Type B pancreatic cell (in vitro differentiated cells): ENCODE data around the gene ALG3. TPM values are rescaled to one million over a fixed set of nuclear protein-coding genes. Genes with fewer than 3 reads are reported as not detected.

Experiments used
- DNase-seq: peaks from one replicate; pipeline ENCODE4 v3.0.0; 2021; ENCODE audit warnings: mixed read lengths; ENCODE audit not compliant: unreplicated experiment; ENCODE audit errors: extremely low spot score
- H3K27ac Mint-ChIP-seq: 2 replicates; pipeline ENCODE4 v1.8.0; 2021; ENCODE audit warnings: mild to moderate bottlenecking, mixed read lengths
- H3K27me3 Mint-ChIP-seq: 2 replicates; pipeline ENCODE4 v1.8.0; 2021; ENCODE audit warnings: mixed read lengths
- H3K36me3 Mint-ChIP-seq: 2 replicates; pipeline ENCODE4 v1.8.0; 2021; ENCODE audit warnings: mixed read lengths
- H3K4me1 Mint-ChIP-seq: one replicate; pipeline ENCODE4 v1.8.0; 2021; ENCODE audit warnings: mixed read lengths; ENCODE audit not compliant: unreplicated experiment
- H3K4me3 Mint-ChIP-seq: 2 replicates; pipeline ENCODE4 v1.8.0; 2021; ENCODE audit warnings: mild to moderate bottlenecking, mixed read lengths
- H3K9me3 Mint-ChIP-seq: 2 replicates; pipeline ENCODE4 v1.8.0; 2021; ENCODE audit warnings: mixed read lengths
- total RNA-seq: library from RNA; stranded (reverse); gene quantifications from 2 replicates; pipeline ENCODE4 v1.2.1, GENCODE V29; 2021; ENCODE audit warnings: low replicate concordance
- TF ChIP-seq, protein P1 (sequence below): fragments of 200-600 bp; sonication (generic); conservative IDR thresholded peaks from 2 replicates; pipeline ENCODE4 v1.5.0; 2021; ENCODE audit warnings: antibody characterized with exemption, mild to moderate bottlenecking

The ALG3 gene
- total RNA-seq, 1 donor from 2014 or later: 55.8 TPM

DNA sequence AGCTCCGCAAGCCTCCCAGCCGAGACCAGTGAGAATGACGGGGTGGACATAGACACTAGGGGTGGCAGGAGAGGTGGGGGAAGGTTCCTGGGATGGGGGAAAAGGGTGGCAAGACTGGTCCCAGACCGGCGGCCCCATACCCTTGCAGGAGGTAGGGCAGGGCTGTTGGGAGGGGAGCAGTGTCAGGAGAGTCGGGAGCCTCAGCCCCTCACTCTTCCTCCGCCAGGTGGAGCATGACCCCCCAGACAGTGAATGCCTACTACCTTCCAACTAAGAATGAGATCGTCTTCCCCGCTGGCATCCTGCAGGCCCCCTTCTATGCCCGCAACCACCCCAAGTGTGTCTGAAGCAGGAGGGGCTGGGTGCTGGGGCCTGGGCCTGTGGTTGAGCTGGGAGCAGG is 41.6 kb upstream of the ALG3 start:
- H3K27me3 Mint-ChIP-seq: peaks cover 61% of the 10 kb centered on the region
- DNase-seq: no peak
- no peaks in the 10 kb centered on the region for H3K9me3 Mint-ChIP-seq
- H3K36me3 Mint-ChIP-seq: no peaks in the 10 kb centered on the region
- H3K4me1 Mint-ChIP-seq: no peaks in the 10 kb centered on the region
- H3K4me3 Mint-ChIP-seq: no peak overlapping the region
- no peak overlapping the region for H3K27ac Mint-ChIP-seq
- TF ChIP-seq, protein P1, sequence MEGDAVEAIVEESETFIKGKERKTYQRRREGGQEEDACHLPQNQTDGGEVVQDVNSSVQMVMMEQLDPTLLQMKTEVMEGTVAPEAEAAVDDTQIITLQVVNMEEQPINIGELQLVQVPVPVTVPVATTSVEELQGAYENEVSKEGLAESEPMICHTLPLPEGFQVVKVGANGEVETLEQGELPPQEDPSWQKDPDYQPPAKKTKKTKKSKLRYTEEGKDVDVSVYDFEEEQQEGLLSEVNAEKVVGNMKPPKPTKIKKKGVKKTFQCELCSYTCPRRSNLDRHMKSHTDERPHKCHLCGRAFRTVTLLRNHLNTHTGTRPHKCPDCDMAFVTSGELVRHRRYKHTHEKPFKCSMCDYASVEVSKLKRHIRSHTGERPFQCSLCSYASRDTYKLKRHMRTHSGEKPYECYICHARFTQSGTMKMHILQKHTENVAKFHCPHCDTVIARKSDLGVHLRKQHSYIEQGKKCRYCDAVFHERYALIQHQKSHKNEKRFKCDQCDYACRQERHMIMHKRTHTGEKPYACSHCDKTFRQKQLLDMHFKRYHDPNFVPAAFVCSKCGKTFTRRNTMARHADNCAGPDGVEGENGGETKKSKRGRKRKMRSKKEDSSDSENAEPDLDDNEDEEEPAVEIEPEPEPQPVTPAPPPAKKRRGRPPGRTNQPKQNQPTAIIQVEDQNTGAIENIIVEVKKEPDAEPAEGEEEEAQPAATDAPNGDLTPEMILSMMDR: no peak

DNA sequence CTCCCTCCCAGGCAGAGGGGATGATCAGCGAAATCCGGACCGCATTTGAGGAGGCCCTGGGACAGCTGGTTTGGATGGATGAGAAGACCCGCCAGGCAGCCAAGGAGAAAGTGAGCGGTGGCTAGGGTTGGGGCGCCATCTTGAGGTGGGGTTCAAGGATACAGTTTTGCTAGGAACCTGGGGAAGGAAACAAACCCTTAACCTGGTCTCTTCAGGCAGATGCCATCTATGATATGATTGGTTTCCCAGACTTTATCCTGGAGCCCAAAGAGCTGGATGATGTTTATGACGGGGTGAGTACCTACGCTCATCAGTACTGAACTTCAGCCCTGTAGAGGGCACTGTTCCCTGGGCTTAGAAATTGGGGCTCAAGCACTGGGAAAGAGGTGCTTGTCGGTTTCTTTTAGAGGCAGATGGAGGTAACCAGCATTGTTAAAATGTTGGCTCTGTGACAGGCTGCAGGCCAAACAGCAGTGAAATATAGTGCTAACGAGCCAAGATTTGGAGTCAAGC is 40.7 kb upstream of the ALG3 start:
- Mint-ChIP-seq H3K4me1 (peaks cover 5% of the 10 kb centered on the region), H3K36me3 (no peaks in the 10 kb centered on the region), H3K27ac (no peak overlapping the region), H3K4me3 (no peak overlapping the region), H3K9me3 (no peaks in the 10 kb centered on the region), H3K27me3 (peaks cover 62% of the 10 kb centered on the region)
- TF ChIP-seq, protein P1: peak; percentile 73
- DNase-seq: no peak

DNA sequence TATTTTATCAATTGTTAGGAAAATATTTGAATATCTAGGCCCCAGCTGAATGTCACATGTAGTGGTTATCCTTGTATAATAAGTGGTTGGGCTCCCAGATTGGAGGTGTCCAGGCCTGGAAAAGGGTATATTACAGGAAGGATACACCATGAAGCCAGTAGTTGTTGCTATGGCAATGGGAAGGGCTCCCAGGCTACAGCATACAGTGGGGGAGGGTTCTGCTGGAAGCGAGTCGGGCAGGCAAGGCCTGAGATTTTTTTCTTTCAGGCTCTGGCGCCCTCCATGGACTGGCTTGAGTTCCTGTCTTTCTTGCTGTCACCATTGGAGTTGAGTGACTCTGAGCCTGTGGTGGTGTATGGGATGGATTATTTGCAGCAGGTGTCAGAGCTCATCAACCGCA is 35.9 kb upstream of the ALG3 start:
- H3K4me3 Mint-ChIP-seq: no peak overlapping the region
- H3K27ac Mint-ChIP-seq: peak overlapping the region; percentile 17
- DNase-seq: no peak
- H3K36me3 Mint-ChIP-seq: no peaks in the 10 kb centered on the region
- TF ChIP-seq, protein P1: peak; percentile 70
- H3K4me1 Mint-ChIP-seq: peaks cover 5% of the 10 kb centered on the region
- peaks cover 70% of the 10 kb centered on the region for H3K27me3 Mint-ChIP-seq
- no peaks in the 10 kb centered on the region for H3K9me3 Mint-ChIP-seq

DNA sequence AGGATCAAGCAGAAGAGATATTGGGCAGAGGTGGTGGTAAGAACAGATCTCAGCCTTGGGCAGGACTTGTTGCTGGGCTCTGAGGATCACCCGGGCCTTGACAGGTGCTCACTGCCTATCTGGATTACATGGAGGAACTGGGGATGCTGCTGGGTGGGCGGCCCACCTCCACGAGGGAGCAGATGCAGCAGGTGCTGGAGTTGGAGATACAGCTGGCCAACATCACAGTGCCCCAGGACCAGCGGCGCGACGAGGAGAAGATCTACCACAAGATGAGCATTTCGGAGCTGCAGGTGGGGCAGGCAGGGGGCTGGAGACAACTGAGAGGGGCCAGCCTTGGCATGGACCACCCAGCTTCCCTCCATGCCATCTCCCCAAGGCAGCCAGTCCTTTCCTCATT is 34.9 kb upstream of the ALG3 start:
- Mint-ChIP-seq H3K36me3 (no peaks in the 10 kb centered on the region), H3K27me3 (peaks cover 67% of the 10 kb centered on the region), H3K27ac (no peak overlapping the region), H3K9me3 (no peaks in the 10 kb centered on the region), H3K4me1 (peaks cover 5% of the 10 kb centered on the region), H3K4me3 (no peak overlapping the region)
- DNase-seq: no peak
- TF ChIP-seq, protein P1: no peak

DNA sequence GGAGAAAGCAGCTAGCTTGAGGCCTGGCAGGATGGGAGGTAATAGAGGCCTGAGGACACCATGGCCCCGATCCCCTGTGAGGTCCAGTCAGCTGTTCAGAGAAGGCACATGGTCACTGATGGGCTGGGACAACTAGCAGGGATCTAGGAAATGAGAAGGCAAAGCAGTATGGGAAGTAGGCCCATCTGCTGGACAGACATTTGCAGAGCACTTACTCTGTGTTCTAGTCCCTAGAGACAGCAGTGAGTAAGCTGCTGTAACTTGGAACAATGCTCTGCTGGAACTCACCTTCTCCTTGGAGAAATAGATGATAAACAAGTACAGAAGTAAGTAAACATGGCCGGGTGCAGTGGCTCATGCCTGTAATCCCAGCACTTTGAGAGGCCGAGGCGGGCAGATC is 34.2 kb upstream of the ALG3 start:
- TF ChIP-seq, protein P1: no peak
- Mint-ChIP-seq H3K36me3 (no peaks in the 10 kb centered on the region), H3K27me3 (peaks cover 70% of the 10 kb centered on the region), H3K9me3 (no peaks in the 10 kb centered on the region), H3K4me3 (no peak overlapping the region), H3K27ac (no peak overlapping the region), H3K4me1 (peaks cover 5% of the 10 kb centered on the region)
- no peak for DNase-seq

DNA sequence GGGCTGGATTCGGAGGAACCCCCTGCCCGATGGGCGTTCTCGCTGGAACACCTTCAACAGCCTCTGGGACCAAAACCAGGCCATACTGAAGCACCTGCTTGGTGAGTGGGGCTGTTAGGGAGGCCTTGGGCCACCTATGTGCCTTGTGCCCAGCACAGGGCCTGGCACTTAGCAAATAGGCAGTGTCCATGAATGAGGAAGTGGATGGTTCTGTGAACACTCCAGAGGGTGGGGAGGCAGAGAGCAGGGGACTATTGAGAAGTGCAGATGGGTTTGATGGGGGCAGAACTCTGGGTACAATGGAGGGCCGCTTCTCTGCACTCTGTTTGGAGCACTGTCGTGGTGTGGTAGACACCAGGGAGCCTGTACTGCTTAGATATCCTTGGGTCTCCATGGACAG is 28.6 kb upstream of the ALG3 start:
- Mint-ChIP-seq H3K4me3 (no peak overlapping the region), H3K4me1 (no peaks in the 10 kb centered on the region), H3K9me3 (no peaks in the 10 kb centered on the region), H3K27ac (no peak overlapping the region), H3K27me3 (peaks cover 77% of the 10 kb centered on the region), H3K36me3 (no peaks in the 10 kb centered on the region)
- DNase-seq: no peak
- TF ChIP-seq, protein P1: no peak
